A549 (cell line): ENCODE measurements around the gene TSR2. TPM values are rescaled to one million over a fixed set of nuclear protein-coding genes. Genes with fewer than 3 reads are reported as not detected.

Source experiments
- ATAC-seq, 2 experiments: fragments of 200-7000 bp in 1 of 2; fragments of >200 bp in 1 of 2; cut with Nextera tagmentation in 1 of 2; cut with Tn5 transposase in 1 of 2; 3 replicates each; pipeline versions ENCODE4 v1.8.0 to v1.9.1; 2018 to 2020; ENCODE audit warnings: mild to moderate bottlenecking in 1 of 2, moderate library complexity in 1 of 2
- CTCF ChIA-PET: fragments of 300-600 bp; sonication (Branson Sonifier 250); formaldehyde crosslinking; extraction: SDS; loops from one replicate; lab custom pipeline; 2021; ENCODE audit warnings: antibody characterized with exemption, inconsistent platforms; lab: Yijun Ruan, JAX
- POLR2A ChIA-PET: fragments of 350-600 bp; formaldehyde crosslinking; extraction: SDS; loops from one replicate; lab custom pipeline; 2021; ENCODE audit warnings: antibody characterized with exemption, inconsistent platforms; lab: Yijun Ruan, JAX
- DNase-seq, 2 experiments: peaks; one replicate each; pipeline versions ENCODE4 v3.0.0 to v3.0.0-alpha.2; 2011 to 2016; ENCODE audit warnings: low read depth in 1 of 2, low spot score in 1 of 2
- FAIRE-seq: peaks from 2 replicates; lab custom pipeline; 2011; peaks lifted over from hg19 to GRCh38; lab: Jason Lieb, UNC
- H3K27ac ChIP-seq, 2 experiments: fragments of >200 bp; sonication (Bioruptor Twin); formaldehyde crosslinking; 3 replicates each; pipeline ENCODE4 v1.5.1; 2016 to 2017
- H3K4me1 ChIP-seq: fragments of >200 bp; sonication (Bioruptor Twin); formaldehyde crosslinking; 3 replicates; pipeline ENCODE4 v1.6.1; 2016
- H3K4me2 ChIP-seq: fragments of >200 bp; sonication (Bioruptor Twin); formaldehyde crosslinking; 3 replicates; pipeline ENCODE4 v1.6.1; 2016
- H3K4me3 ChIP-seq: fragments of >200 bp; sonication (Bioruptor Twin); formaldehyde crosslinking; 3 replicates; pipeline ENCODE4 v1.5.1; 2016
- H3K9me3 ChIP-seq: fragments of >200 bp; sonication (Bioruptor Twin); formaldehyde crosslinking; 3 replicates; pipeline ENCODE4 v1.6.1; 2016
- BCL3 ChIP-seq: fragments of >200 bp; sonication (Bioruptor Twin); formaldehyde crosslinking; IDR thresholded peaks from 3 replicates; pipeline ENCODE4 v1.6.1; 2016
- BHLHE40 ChIP-seq: IDR thresholded peaks from 2 replicates; pipeline ENCODE4 v1.6.1; 2012; ENCODE audit warnings: low read depth, low read length, inconsistent platforms
- CHD2 ChIP-seq: fragments of 150-350 bp; IDR thresholded peaks from 2 replicates; pipeline ENCODE4 v1.6.1; 2014; ENCODE audit warnings: low read length; ENCODE audit not compliant: partially characterized antibody
- E2F6 ChIP-seq: IDR thresholded peaks from 2 replicates; pipeline ENCODE4 v1.6.1; 2012; ENCODE audit warnings: low read depth, borderline replicate concordance
- EHF ChIP-seq: fragments of 250-450 bp; sonication (Bioruptor Pico); IDR thresholded peaks from 2 replicates; pipeline ENCODE4 v1.5.0; 2020; ENCODE audit warnings: mild to moderate bottlenecking
- EHMT2 ChIP-seq: fragments of 200-600 bp; sonication (generic); IDR thresholded peaks from 2 replicates; pipeline ENCODE4 v1.6.1; 2016; ENCODE audit warnings: antibody characterized with exemption, low read depth, mild to moderate bottlenecking, moderate library complexity
- ELK1 ChIP-seq: fragments of 150-350 bp; IDR thresholded peaks from 2 replicates; pipeline ENCODE4 v1.6.1; 2014; ENCODE audit warnings: low read depth, mild to moderate bottlenecking, low read length
- GATA3 ChIP-seq: IDR thresholded peaks from 2 replicates; pipeline ENCODE4 v1.6.1; 2012; ENCODE audit warnings: borderline replicate concordance
- HDAC2 ChIP-seq: fragments of 200-600 bp; sonication (generic); IDR thresholded peaks from 2 replicates; pipeline ENCODE4 v1.6.1; 2016
- HEYL ChIP-seq: fragments of 250-450 bp; sonication (Bioruptor Pico); IDR thresholded peaks from 2 replicates; pipeline ENCODE4 v1.8.0; 2021; ENCODE audit warnings: mild to moderate bottlenecking, moderate library complexity
- JUN ChIP-seq, 2 experiments: fragments of >200 bp; sonication (Bioruptor Twin); formaldehyde crosslinking; IDR thresholded peaks; 2 replicates in 1 of 2; 3 replicates in 1 of 2; pipeline ENCODE4 v1.6.1; 2016 to 2017
- KDM1A ChIP-seq: fragments of 200-600 bp; sonication (generic); IDR thresholded peaks from 2 replicates; pipeline ENCODE4 v1.6.1; 2016; ENCODE audit warnings: low read depth, mild to moderate bottlenecking
- KDM5A ChIP-seq: fragments of 200-600 bp; sonication (generic); IDR thresholded peaks from 2 replicates; pipeline ENCODE4 v1.6.1; 2016; ENCODE audit warnings: antibody characterized with exemption, mild to moderate bottlenecking
- MAZ ChIP-seq: fragments of 150-350 bp; IDR thresholded peaks from 2 replicates; pipeline ENCODE4 v1.6.1; 2014; ENCODE audit warnings: antibody characterized with exemption, low read depth, low read length, borderline replicate concordance
- MYC ChIP-seq: IDR thresholded peaks from 2 replicates; pipeline ENCODE4 v1.6.1; 2012; ENCODE audit warnings: mild to moderate bottlenecking, inconsistent platforms, low read length, improper control_type of control experiment, borderline replicate concordance
- NPAS2 ChIP-seq: fragments of 250-450 bp; sonication (Bioruptor Pico); IDR thresholded peaks from 2 replicates; pipeline ENCODE4 v1.8.0; 2022; ENCODE audit warnings: mild to moderate bottlenecking, moderate library complexity, borderline replicate concordance
- NR3C1 ChIP-seq: fragments of >200 bp; sonication (Bioruptor Twin); formaldehyde crosslinking; IDR thresholded peaks from 3 replicates; pipeline ENCODE4 v1.6.1; 2017
- PHF8 ChIP-seq: fragments of 200-600 bp; sonication (generic); IDR thresholded peaks from 2 replicates; pipeline ENCODE4 v1.6.1; 2016; ENCODE audit warnings: low read depth, mild to moderate bottlenecking, antibody characterized with exemption, moderate library complexity, borderline replicate concordance
- POLR2A ChIP-seq: IDR thresholded peaks from 2 replicates; pipeline ENCODE4 v1.6.1; 2012; ENCODE audit warnings: mild to moderate bottlenecking, low read length
- RARB ChIP-seq: fragments of 250-450 bp; sonication (Bioruptor Pico); IDR thresholded peaks from 2 replicates; pipeline ENCODE4 v1.8.0; 2021; ENCODE audit warnings: mild to moderate bottlenecking, moderate library complexity
- RCOR1 ChIP-seq: fragments of 150-350 bp; IDR thresholded peaks from 2 replicates; pipeline ENCODE4 v1.6.1; 2014; ENCODE audit warnings: antibody characterized with exemption, low read length, low read depth
- REST ChIP-seq: fragments of 200-600 bp; sonication (generic); IDR thresholded peaks from 2 replicates; pipeline ENCODE4 v1.6.1; 2016; ENCODE audit warnings: antibody characterized with exemption, mild to moderate bottlenecking, moderate library complexity
- RFX5 ChIP-seq: fragments of 450-650 bp; IDR thresholded peaks from 2 replicates; pipeline ENCODE4 v1.7.1; 2014; ENCODE audit warnings: antibody characterized with exemption, mild to moderate bottlenecking, moderate library complexity
- RNF2 ChIP-seq: fragments of 200-600 bp; sonication (generic); IDR thresholded peaks from 2 replicates; pipeline ENCODE4 v1.6.1; 2016; ENCODE audit warnings: low read depth, mild to moderate bottlenecking, antibody characterized with exemption, moderate library complexity, borderline replicate concordance
- TFCP2L1 ChIP-seq: fragments of 250-450 bp; sonication (Bioruptor Pico); IDR thresholded peaks from 2 replicates; pipeline ENCODE4 v1.5.0; 2021; ENCODE audit warnings: mild to moderate bottlenecking
- ZC3H11A ChIP-seq: fragments of 450-650 bp; IDR thresholded peaks from 2 replicates; pipeline ENCODE4 v1.6.1; 2014; ENCODE audit warnings: antibody characterized with exemption, mild to moderate bottlenecking
- ZSCAN20 ChIP-seq: fragments of 250-450 bp; sonication (Bioruptor Pico); IDR thresholded peaks from 2 replicates; pipeline ENCODE4 v1.8.0; 2022; ENCODE audit warnings: mild to moderate bottlenecking, moderate library complexity
- WGBS: methylation state at CpG from one replicate; pipeline ENCODE4 v1.1.6; 2017; ENCODE audit errors: missing lambda C conversion rate; 5-methylcytosine and 5-hydroxymethylcytosine counted together
- polyA plus RNA-seq, 4 experiments: library from polyadenylated mRNA; depleted of rRNA in 3 of 4; stranded (reverse); fragments of >200 nt; fragmentation: RNase III in 1 of 4; extraction: RNeasy Plus Mini Kit Qiagen cat#74134 plus additional on column Dnase treatment in 1 of 4; gene quantifications; 2 replicates in 3 of 4; 3 replicates in 1 of 4; pipeline ENCODE4 v1.2.3, GENCODE V29; 2011 to 2017

The TSR2 gene
- polyA plus RNA-seq, 2 of the 4 experiments (the other 2 are of a cell fraction): 26.9 to 60.4 TPM

GRCh38 chrX:54407266-54407665 lies 32.9 kb upstream of the TSR2 start:
- ATAC-seq (no peak), DNase-seq (no peak), FAIRE-seq (no peak)
- WGBS: 3% methylated on average over 2 of the region's 2 CpGs
- ChIA-PET POLR2A (no interaction called here), CTCF (no interaction called here)
- no peak overlapping the region for H3K4me2 ChIP-seq
- H3K4me1 ChIP-seq: no peaks in the 10 kb centered on the region
- no peak overlapping the region for H3K4me3 ChIP-seq
- no peak overlapping the region for H3K27ac ChIP-seq
- no peaks in the 10 kb centered on the region for H3K9me3 ChIP-seq
- TF ChIP-seq GATA3: no peak
- no peak for TF ChIP-seq BCL3
- TF ChIP-seq JUN (IDR thresholded peaks at IDR 0.05): no peak
- no peak for TF ChIP-seq POLR2A
- no peak for TF ChIP-seq TFCP2L1 (CRISPR knock-in tag)
- no peak for TF ChIP-seq RCOR1
- no peak for TF ChIP-seq ZC3H11A
- no peak for TF ChIP-seq MAZ
- TF ChIP-seq RNF2: no peak
- no peak for TF ChIP-seq RFX5
- no peak for TF ChIP-seq EHMT2
- no peak for TF ChIP-seq NPAS2 (CRISPR knock-in tag)
- no peak for TF ChIP-seq HEYL (CRISPR knock-in tag)
- TF ChIP-seq NR3C1: no peak
- no peak for TF ChIP-seq CHD2
- no peak for TF ChIP-seq PHF8
- TF ChIP-seq HDAC2: no peak
- no peak for TF ChIP-seq REST

- CTCF ChIA-PET: no interaction called here
- no peak overlapping the region for H3K4me2 ChIP-seq
Measured at GRCh38 chrX:54411732-54412131, 28.5 kb upstream of the TSR2 start.

More at GRCh38 chrX:54411732-54412131, 28.5 kb upstream of the TSR2 start:
- POLR2A ChIA-PET: no interaction called here
- Histone ChIP-seq H3K27ac (no peak overlapping the region), H3K4me1 (no peaks in the 10 kb centered on the region), H3K4me3 (no peak overlapping the region), H3K9me3 (no peaks in the 10 kb centered on the region)
- DNase-seq (no peak), ATAC-seq (no peak), FAIRE-seq (no peak)
- TF ChIP-seq KDM1A (no peak), ELK1 (no peak), MYC (no peak), ZSCAN20 (CRISPR knock-in tag) (no peak), BCL3 (no peak), BHLHE40 (no peak), KDM5A (no peak), E2F6 (no peak), GATA3 (no peak), ZC3H11A (no peak), EHF (CRISPR knock-in tag) (no peak), RARB (CRISPR knock-in tag) (no peak)
- WGBS: 95% methylated on average over 1 of the region's 1 CpG
